Fibroblast of pulmonary artery (primary cell): ENCODE results near the gene SLC25A26.

Experiments
- DNase-seq: peaks from one replicate; pipeline ENCODE4 v3.0.0-alpha.2; 2010; ENCODE audit warnings: low read depth
- H3K4me3 ChIP-seq: replicated peaks from 2 replicates; pipeline ENCODE4 v1.5.1; 2011; ENCODE audit warnings: low read depth, mild to moderate bottlenecking, control low read depth, low read length, moderate library complexity
- CTCF ChIP-seq: IDR thresholded peaks from 2 replicates; pipeline ENCODE4 v1.5.1; 2011; ENCODE audit warnings: mild to moderate bottlenecking, control low read depth, low read length, inconsistent platforms; ENCODE audit errors: missing control alignments

The SLC25A26 gene

GRCh38 chr3:66220602-66221377 is at the start of gene SLC25A26:
Gene SLC25A26 (plus strand): TSS chr3:66221001. CDS start chr3:66221095, 94 bp downstream.
- peak; percentile 98 for DNase-seq
- peak within 1 kb of the TSS; percentile 74 for H3K4me3 ChIP-seq
- TF ChIP-seq CTCF, result no peak

GRCh38 chr3:66172394-66172793 is 48.4 kb upstream of the SLC25A26 start:
- no peak for TF ChIP-seq CTCF
- DNase-seq, result no peak
- H3K4me3 ChIP-seq, result no peak overlapping the region

- no peak for TF ChIP-seq CTCF
- DNase-seq, result no peak
- no peak overlapping the region for H3K4me3 ChIP-seq
These were observed 43.8 kb upstream of the SLC25A26 start for GRCh38 chr3:66177026-66177425.

DNA sequence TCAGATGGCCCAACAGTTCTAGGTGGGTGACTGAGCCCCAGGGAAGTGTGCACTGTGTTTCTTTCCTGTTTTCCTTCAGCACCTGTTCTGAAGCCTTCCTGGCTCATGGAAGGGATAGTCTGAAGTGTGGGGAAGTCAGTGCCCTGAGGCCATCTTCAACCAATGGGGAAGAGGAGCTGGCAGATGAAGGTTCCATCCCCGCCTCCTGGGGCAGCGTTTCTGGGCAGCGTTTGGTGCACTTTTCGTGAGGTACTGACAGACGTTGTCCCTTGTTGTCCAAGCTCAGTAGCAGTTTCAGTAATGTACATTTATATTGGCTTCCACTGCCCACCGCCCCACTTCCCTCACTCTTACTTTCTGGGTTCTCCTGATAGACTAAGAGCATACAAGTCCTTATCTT is 42.6 kb upstream of the SLC25A26 start:
- DNase-seq, result no peak
- no peak for TF ChIP-seq CTCF

DNA sequence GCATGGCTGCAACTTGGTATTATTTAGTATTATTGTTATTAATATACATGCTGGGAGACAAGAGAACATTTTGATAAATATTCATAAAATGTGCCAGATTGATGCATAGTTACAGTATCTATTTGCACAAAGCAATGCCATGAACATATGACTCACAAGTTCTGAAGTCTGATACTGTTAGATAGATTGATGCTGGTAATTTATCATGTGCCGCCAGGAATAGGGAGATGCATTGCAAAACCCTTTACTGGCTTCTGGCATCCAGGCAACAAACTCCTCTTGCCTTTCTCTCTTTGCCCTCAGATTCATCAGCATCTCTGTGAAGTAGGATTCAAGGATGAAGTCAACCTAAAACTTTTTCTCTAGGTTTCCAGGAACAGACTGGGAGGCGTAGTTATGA is 41.0 kb upstream of the SLC25A26 start:
- no peak for TF ChIP-seq CTCF
- DNase-seq, result peak; percentile 39
- H3K4me3 ChIP-seq, result no peak overlapping the region

More for the DNA sequence above, 42.6 kb upstream of the SLC25A26 start:
- no peak overlapping the region for H3K4me3 ChIP-seq

DNA sequence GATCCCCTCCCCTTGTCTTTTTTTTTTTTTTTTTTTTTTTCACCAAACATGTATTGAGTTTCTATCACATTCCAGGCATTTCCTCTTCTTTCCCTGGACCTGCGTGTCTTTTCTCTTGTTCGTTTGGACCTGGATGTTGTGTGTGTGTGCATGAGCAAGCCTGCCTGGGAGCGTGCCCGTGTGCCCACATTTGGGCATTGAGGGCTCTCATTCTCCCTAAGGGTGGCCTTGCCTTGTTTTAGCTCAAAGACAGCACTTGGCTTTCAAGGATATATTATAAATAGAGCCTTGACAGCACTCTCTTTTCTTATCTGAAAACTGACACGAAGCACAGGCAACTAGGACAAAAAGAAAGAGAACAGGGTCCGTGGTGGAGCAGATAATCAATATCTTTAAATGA is 39.0 kb upstream of the SLC25A26 start:
- H3K4me3 ChIP-seq, result no peak overlapping the region
- no peak for DNase-seq
- no peak for TF ChIP-seq CTCF

DNA sequence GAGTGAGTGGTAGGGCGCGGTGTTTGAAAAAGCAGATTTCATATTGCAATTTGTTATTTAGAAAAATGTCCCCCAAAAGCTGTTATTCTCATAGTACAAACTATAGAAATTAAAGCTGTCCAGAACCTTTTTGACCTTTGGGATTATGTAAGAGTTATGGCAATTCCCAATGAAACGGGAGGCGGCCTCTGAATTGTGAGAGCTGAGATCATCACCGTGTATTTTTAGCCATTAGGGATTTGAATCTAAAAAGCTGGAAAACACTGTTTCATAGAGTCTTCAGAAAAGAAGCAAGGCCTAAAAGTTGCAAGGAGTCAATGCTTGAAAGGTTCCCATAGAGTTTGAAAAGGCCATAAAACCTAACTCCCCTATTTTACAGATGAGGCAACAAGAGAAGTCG is 38.6 kb upstream of the SLC25A26 start:
- no peak overlapping the region for H3K4me3 ChIP-seq
- DNase-seq, result peak; percentile 4
- no peak for TF ChIP-seq CTCF
